HG03175 (cell line): Measurements from ENCODE around the gene VSIG4.

Source experiments
- ATAC-seq: cut with Tn5 transposase; IDR thresholded peaks from one replicate; pipeline ENCODE4 v1.9.1; 2021; ENCODE audit warnings: mild to moderate bottlenecking, moderate library complexity; ENCODE audit not compliant: unreplicated experiment

The VSIG4 gene

GRCh38 chrX:66009231-66009845 is 30.5 kb downstream of the VSIG4 start:
- no peak for ATAC-seq

- ATAC-seq, result no peak
Measured at GRCh38 chrX:66008328-66008970, 31.4 kb downstream of the VSIG4 start.

- ATAC-seq, result no peak
Measured at GRCh38 chrX:66007851-66008250, 32.0 kb downstream of the VSIG4 start.

GRCh38 chrX:66005830-66006449 is 33.9 kb downstream of the VSIG4 start:
- ATAC-seq, result no peak

GRCh38 chrX:66004928-66005829 is 34.7 kb downstream of the VSIG4 start:
- ATAC-seq, result no peak

GRCh38 chrX:66002824-66003680 is 36.8 kb downstream of the VSIG4 start:
- ATAC-seq, result no peak

- no peak for ATAC-seq
Measured at GRCh38 chrX:66001596-66001995, 38.3 kb downstream of the VSIG4 start.

GRCh38 chrX:66000628-66001272 is 39.1 kb downstream of the VSIG4 start:
- no peak for ATAC-seq

GRCh38 chrX:66000178-66000577 is 39.7 kb downstream of the VSIG4 start:
- no peak for ATAC-seq

GRCh38 chrX:65999563-66000148 is 40.2 kb downstream of the VSIG4 start:
- ATAC-seq, result no peak

GRCh38 chrX:65999029-65999562 is 40.8 kb downstream of the VSIG4 start:
- ATAC-seq, result no peak

- no peak for ATAC-seq
Measured at GRCh38 chrX:65997978-65998717, 41.7 kb downstream of the VSIG4 start.

GRCh38 chrX:65994519-65995506 is 45.1 kb downstream of the VSIG4 start:
- ATAC-seq, result no peak

GRCh38 chrX:65993915-65994460 is 45.9 kb downstream of the VSIG4 start:
- ATAC-seq, result no peak

- no peak for ATAC-seq
Measured at GRCh38 chrX:65993332-65993731, 46.5 kb downstream of the VSIG4 start.

- ATAC-seq, result no peak
Measured at GRCh38 chrX:65990702-65991101, 49.2 kb downstream of the VSIG4 start.

GRCh38 chrX:65987811-65988210 is 52.1 kb downstream of the VSIG4 start:
- ATAC-seq, result no peak
